ENCODE data around the gene NSUN6. TPM values are rescaled to one million over a fixed set of nuclear protein-coding genes. Genes with fewer than 3 reads are reported as not detected.

The NSUN6 gene
- total RNA-seq, 1 experiment from 2014 or later, result 12.5 TPM

DNA sequence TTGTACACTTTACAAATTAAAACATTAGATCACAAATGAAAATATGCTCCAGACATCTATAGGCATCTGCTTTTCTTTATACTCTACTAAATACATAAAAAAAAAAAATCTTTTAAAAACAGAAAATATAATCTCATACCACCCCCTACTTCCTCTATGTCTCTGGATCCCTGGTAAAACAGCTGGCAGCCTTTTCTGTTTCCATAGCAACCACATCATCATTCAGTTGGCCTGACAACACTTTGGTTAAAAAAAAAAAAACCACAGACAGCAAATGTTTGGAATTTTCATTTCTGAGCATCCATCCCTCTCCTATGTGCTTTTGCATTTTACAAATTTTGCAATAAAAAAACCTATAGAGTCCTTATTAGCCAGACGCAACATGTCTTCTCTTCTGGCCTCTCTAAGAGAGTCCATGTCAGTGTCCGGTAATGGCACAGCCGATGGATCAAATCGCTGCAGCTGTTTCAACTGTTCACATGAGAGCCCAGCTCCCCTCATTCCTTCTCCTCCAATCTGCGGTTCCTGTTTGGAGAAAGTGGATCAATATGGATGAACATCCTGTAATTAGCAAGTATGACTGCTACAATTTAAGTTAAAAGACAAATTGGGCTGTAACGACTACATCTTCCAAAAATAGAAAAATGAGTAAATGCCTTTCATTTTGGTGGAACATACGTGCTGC, 105.6 kb downstream of the NSUN6 start:
- intact Hi-C loops (cut with micrococcal nuclease), result no loop called here
- no peak for ATAC-seq
- BruUV-seq (replicated peaks), result no TSS peak

More for the DNA sequence above, 105.6 kb downstream of the NSUN6 start:
- Histone ChIP-seq H3K4me2 (ENCODE audit: low read length) (no peak overlapping the region), H2AFZ (ENCODE audit: low read depth, low read length, poor library complexity, severe bottlenecking) (no peak overlapping the region), H4K20me1 (ENCODE audit: insufficient read depth) (no peaks in the 10 kb centered on the region), H3K9me2 (ENCODE audit: insufficient read depth) (no peaks in the 10 kb centered on the region), H3K4me3 (replicated peaks in 1 of 2; ENCODE audit: low read depth in 1 of 2, low read length in 2 of 2) (no peak overlapping the region), H3K36me3 (ENCODE audit: control insufficient read depth in 1 of 2, insufficient read depth in 2 of 2, low read length in 2 of 2) (peaks cover 0 to 3% of the 10 kb centered on the region in 2 experiments; a peak in 1 of 4 replicates), H3K79me2 (ENCODE audit: insufficient read depth, low read length) (no peaks in the 10 kb centered on the region), H3K27ac (ENCODE audit: low read depth, low read length) (no peak overlapping the region), H3K9me3 (ENCODE audit: control insufficient read depth in 1 of 2, insufficient read depth in 1 of 2, low read depth in 1 of 2, low read length in 2 of 2) (no peaks in the 10 kb centered on the region), H3K4me1 (ENCODE audit: control insufficient read depth in 1 of 2, insufficient read depth in 2 of 2, low read length in 2 of 2) (no peaks in the 10 kb centered on the region), H3K27me3 (ENCODE audit: insufficient read depth, low read length) (no peaks in the 10 kb centered on the region), H3K9ac (ENCODE audit: low read length) (no peak overlapping the region)
- POLR2A ChIA-PET, result no interaction called here
- no peak for DNase-seq (ENCODE audit: low read depth, low spot score)
- TF ChIP-seq YY1 (IDR thresholded peaks at IDR 0.05; ENCODE audit: extremely low read depth, insufficient replicate concordance, low read depth, low read length), result no peak
- no peak for TF ChIP-seq POLR2AphosphoS5 (IDR thresholded peaks at IDR 0.05; ENCODE audit: low read depth, low read length)
- TF ChIP-seq RAD21 (IDR thresholded peaks at IDR 0.05; ENCODE audit: low read depth), result no peak
- TF ChIP-seq, protein P1, sequence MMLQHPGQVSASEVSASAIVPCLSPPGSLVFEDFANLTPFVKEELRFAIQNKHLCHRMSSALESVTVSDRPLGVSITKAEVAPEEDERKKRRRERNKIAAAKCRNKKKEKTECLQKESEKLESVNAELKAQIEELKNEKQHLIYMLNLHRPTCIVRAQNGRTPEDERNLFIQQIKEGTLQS (IDR thresholded peaks at IDR 0.05), result no peak
- TF ChIP-seq SP1 (IDR thresholded peaks at IDR 0.05; ENCODE audit: low read depth), result no peak
- TF ChIP-seq, protein P2, sequence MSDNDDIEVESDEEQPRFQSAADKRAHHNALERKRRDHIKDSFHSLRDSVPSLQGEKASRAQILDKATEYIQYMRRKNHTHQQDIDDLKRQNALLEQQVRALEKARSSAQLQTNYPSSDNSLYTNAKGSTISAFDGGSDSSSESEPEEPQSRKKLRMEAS (IDR thresholded peaks at IDR 0.05), result no peak
- TF ChIP-seq SRF (IDR thresholded peaks at IDR 0.05; ENCODE audit: low read depth), result no peak
- no peak for TF ChIP-seq SIN3A (IDR thresholded peaks at IDR 0.05; ENCODE audit: low read depth)
- no peak for TF ChIP-seq ELF1 (IDR thresholded peaks at IDR 0.05; ENCODE audit: borderline replicate concordance, low read depth)
- TF ChIP-seq, protein P3, sequence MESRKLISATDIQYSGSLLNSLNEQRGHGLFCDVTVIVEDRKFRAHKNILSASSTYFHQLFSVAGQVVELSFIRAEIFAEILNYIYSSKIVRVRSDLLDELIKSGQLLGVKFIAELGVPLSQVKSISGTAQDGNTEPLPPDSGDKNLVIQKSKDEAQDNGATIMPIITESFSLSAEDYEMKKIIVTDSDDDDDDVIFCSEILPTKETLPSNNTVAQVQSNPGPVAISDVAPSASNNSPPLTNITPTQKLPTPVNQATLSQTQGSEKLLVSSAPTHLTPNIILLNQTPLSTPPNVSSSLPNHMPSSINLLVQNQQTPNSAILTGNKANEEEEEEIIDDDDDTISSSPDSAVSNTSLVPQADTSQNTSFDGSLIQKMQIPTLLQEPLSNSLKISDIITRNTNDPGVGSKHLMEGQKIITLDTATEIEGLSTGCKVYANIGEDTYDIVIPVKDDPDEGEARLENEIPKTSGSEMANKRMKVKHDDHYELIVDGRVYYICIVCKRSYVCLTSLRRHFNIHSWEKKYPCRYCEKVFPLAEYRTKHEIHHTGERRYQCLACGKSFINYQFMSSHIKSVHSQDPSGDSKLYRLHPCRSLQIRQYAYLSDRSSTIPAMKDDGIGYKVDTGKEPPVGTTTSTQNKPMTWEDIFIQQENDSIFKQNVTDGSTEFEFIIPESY (IDR thresholded peaks at IDR 0.05; ENCODE audit: extremely low read depth, insufficient replicate concordance, low read length), result no peak
- no peak for TF ChIP-seq TCF7L2 (IDR thresholded peaks at IDR 0.05; ENCODE audit: borderline replicate concordance, extremely low read depth, insufficient read depth, insufficient read length)
- TF ChIP-seq, protein P4, sequence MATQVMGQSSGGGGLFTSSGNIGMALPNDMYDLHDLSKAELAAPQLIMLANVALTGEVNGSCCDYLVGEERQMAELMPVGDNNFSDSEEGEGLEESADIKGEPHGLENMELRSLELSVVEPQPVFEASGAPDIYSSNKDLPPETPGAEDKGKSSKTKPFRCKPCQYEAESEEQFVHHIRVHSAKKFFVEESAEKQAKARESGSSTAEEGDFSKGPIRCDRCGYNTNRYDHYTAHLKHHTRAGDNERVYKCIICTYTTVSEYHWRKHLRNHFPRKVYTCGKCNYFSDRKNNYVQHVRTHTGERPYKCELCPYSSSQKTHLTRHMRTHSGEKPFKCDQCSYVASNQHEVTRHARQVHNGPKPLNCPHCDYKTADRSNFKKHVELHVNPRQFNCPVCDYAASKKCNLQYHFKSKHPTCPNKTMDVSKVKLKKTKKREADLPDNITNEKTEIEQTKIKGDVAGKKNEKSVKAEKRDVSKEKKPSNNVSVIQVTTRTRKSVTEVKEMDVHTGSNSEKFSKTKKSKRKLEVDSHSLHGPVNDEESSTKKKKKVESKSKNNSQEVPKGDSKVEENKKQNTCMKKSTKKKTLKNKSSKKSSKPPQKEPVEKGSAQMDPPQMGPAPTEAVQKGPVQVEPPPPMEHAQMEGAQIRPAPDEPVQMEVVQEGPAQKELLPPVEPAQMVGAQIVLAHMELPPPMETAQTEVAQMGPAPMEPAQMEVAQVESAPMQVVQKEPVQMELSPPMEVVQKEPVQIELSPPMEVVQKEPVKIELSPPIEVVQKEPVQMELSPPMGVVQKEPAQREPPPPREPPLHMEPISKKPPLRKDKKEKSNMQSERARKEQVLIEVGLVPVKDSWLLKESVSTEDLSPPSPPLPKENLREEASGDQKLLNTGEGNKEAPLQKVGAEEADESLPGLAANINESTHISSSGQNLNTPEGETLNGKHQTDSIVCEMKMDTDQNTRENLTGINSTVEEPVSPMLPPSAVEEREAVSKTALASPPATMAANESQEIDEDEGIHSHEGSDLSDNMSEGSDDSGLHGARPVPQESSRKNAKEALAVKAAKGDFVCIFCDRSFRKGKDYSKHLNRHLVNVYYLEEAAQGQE (IDR thresholded peaks at IDR 0.05; ENCODE audit: low read depth), result no peak
- TF ChIP-seq CEBPB (IDR thresholded peaks at IDR 0.05; ENCODE audit: low read depth), result no peak
- TF ChIP-seq, protein P5, sequence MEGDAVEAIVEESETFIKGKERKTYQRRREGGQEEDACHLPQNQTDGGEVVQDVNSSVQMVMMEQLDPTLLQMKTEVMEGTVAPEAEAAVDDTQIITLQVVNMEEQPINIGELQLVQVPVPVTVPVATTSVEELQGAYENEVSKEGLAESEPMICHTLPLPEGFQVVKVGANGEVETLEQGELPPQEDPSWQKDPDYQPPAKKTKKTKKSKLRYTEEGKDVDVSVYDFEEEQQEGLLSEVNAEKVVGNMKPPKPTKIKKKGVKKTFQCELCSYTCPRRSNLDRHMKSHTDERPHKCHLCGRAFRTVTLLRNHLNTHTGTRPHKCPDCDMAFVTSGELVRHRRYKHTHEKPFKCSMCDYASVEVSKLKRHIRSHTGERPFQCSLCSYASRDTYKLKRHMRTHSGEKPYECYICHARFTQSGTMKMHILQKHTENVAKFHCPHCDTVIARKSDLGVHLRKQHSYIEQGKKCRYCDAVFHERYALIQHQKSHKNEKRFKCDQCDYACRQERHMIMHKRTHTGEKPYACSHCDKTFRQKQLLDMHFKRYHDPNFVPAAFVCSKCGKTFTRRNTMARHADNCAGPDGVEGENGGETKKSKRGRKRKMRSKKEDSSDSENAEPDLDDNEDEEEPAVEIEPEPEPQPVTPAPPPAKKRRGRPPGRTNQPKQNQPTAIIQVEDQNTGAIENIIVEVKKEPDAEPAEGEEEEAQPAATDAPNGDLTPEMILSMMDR (IDR thresholded peaks at IDR 0.05 in 2 of 3, conservative IDR thresholded peaks at IDR 0.05 in 1 of 3; ENCODE audit: borderline replicate concordance in 1 of 3, insufficient read depth in 1 of 3, low read depth in 2 of 3, low read length in 2 of 3), result no peak
- TF ChIP-seq POLR2A (IDR thresholded peaks at IDR 0.05; ENCODE audit: borderline replicate concordance, extremely low read depth, insufficient read depth, insufficient read length), result no peak
- no peak for TF ChIP-seq CBX3 (IDR thresholded peaks at IDR 0.05; ENCODE audit: low read depth)
- TF ChIP-seq ZNF274 (IDR thresholded peaks at IDR 0.05; ENCODE audit: low read depth, low read length), result no peak
- no peak for TF ChIP-seq EGR1 (IDR thresholded peaks at IDR 0.05; ENCODE audit: low read depth)
- RAD21 ChIA-PET (ENCODE audit: low non-redundant PET in 1 of 2, low total read pairs in 2 of 2, uncharacterized antibody in 2 of 2, unreplicated experiment in 2 of 2), result no interaction called here
- CTCF ChIA-PET, result no interaction called here
